Measurements from ENCODE around the gene OOSP3.
"Not testable (repeated sequence)": the region's sequence is repeated elsewhere in the genome, so short reads cannot be mapped to it uniquely, and the experiment has no call there.

Gene OOSP3

GRCh38 chr11:59887156-59887555, 8.6 kb downstream of the OOSP3 start:
- not testable (repeated sequence) for H3K4me1 ChIP-seq (ENCODE audit: insufficient read depth, low read length); H3K27me3 ChIP-seq (ENCODE audit: insufficient read depth, low read length); H3K4me3 ChIP-seq (ENCODE audit: low read length); H2AFZ ChIP-seq (ENCODE audit: low read depth, low read length); H3K36me3 ChIP-seq (ENCODE audit: insufficient read depth, low read length); H3K9me3 ChIP-seq (ENCODE audit: low read length)

- H3K4me3 ChIP-seq (ENCODE audit: low read length) = no peak overlapping the region
- no peaks in the 10 kb centered on the region for H3K27me3 ChIP-seq (ENCODE audit: insufficient read depth, low read length)
- no peak overlapping the region for H2AFZ ChIP-seq (ENCODE audit: low read depth, low read length)
- no peaks in the 10 kb centered on the region for H3K36me3 ChIP-seq (ENCODE audit: insufficient read depth, low read length)
- no peaks in the 10 kb centered on the region for H3K4me1 ChIP-seq (ENCODE audit: insufficient read depth, low read length)
- H3K9me3 ChIP-seq (ENCODE audit: low read length) = no peaks in the 10 kb centered on the region
Observed at GRCh38 chr11:59891781-59892181, 13.2 kb downstream of the OOSP3 start.

- Histone ChIP-seq H3K27me3 (ENCODE audit: insufficient read depth, low read length) (no peaks in the 10 kb centered on the region), H3K4me3 (ENCODE audit: low read length) (no peak overlapping the region), H2AFZ (ENCODE audit: low read depth, low read length) (no peak overlapping the region), H3K4me1 (ENCODE audit: insufficient read depth, low read length) (no peaks in the 10 kb centered on the region), H3K9me3 (ENCODE audit: low read length) (no peaks in the 10 kb centered on the region), H3K36me3 (ENCODE audit: insufficient read depth, low read length) (no peaks in the 10 kb centered on the region)
Observed at GRCh38 chr11:59894616-59895015, 16.0 kb downstream of the OOSP3 start.

GRCh38 chr11:59898046-59898445, 19.5 kb downstream of the OOSP3 start:
- Histone ChIP-seq H3K27me3 (ENCODE audit: insufficient read depth, low read length) (no peaks in the 10 kb centered on the region), H3K36me3 (ENCODE audit: insufficient read depth, low read length) (no peaks in the 10 kb centered on the region)

GRCh38 chr11:59898650-59899049, 20.1 kb downstream of the OOSP3 start:
- Histone ChIP-seq H3K36me3 (ENCODE audit: insufficient read depth, low read length) (no peaks in the 10 kb centered on the region), H3K9me3 (ENCODE audit: low read length) (no peaks in the 10 kb centered on the region), H3K4me1 (ENCODE audit: insufficient read depth, low read length) (no peaks in the 10 kb centered on the region), H2AFZ (ENCODE audit: low read depth, low read length) (no peak overlapping the region), H3K27me3 (ENCODE audit: insufficient read depth, low read length) (no peaks in the 10 kb centered on the region), H3K4me3 (ENCODE audit: low read length) (no peak overlapping the region)

More at GRCh38 chr11:59898046-59898445, 19.5 kb downstream of the OOSP3 start:
- no peak overlapping the region for H2AFZ ChIP-seq (ENCODE audit: low read depth, low read length)
- H3K4me3 ChIP-seq (ENCODE audit: low read length) = no peak overlapping the region
- no peaks in the 10 kb centered on the region for H3K4me1 ChIP-seq (ENCODE audit: insufficient read depth, low read length)
- no peaks in the 10 kb centered on the region for H3K9me3 ChIP-seq (ENCODE audit: low read length)

- no peaks in the 10 kb centered on the region for H3K9me3 ChIP-seq (ENCODE audit: low read length)
- no peak overlapping the region for H3K4me3 ChIP-seq (ENCODE audit: low read length)
- no peaks in the 10 kb centered on the region for H3K4me1 ChIP-seq (ENCODE audit: insufficient read depth, low read length)
- no peaks in the 10 kb centered on the region for H3K27me3 ChIP-seq (ENCODE audit: insufficient read depth, low read length)
- no peaks in the 10 kb centered on the region for H3K36me3 ChIP-seq (ENCODE audit: insufficient read depth, low read length)
- H2AFZ ChIP-seq (ENCODE audit: low read depth, low read length) = no peak overlapping the region
Observed at GRCh38 chr11:59899532-59899931, 20.9 kb downstream of the OOSP3 start.

GRCh38 chr11:59900366-59901126, 22.0 kb downstream of the OOSP3 start:
- Histone ChIP-seq H3K4me1 (ENCODE audit: insufficient read depth, low read length) (no peaks in the 10 kb centered on the region), H2AFZ (ENCODE audit: low read depth, low read length) (no peak overlapping the region), H3K4me3 (ENCODE audit: low read length) (no peak overlapping the region), H3K9me3 (ENCODE audit: low read length) (no peaks in the 10 kb centered on the region), H3K27me3 (ENCODE audit: insufficient read depth, low read length) (no peaks in the 10 kb centered on the region), H3K36me3 (ENCODE audit: insufficient read depth, low read length) (no peaks in the 10 kb centered on the region)

GRCh38 chr11:59901306-59901705, 22.7 kb downstream of the OOSP3 start:
- Histone ChIP-seq H2AFZ (ENCODE audit: low read depth, low read length) (no peak overlapping the region), H3K9me3 (ENCODE audit: low read length) (no peaks in the 10 kb centered on the region), H3K4me1 (ENCODE audit: insufficient read depth, low read length) (no peaks in the 10 kb centered on the region), H3K4me3 (ENCODE audit: low read length) (no peak overlapping the region), H3K36me3 (ENCODE audit: insufficient read depth, low read length) (no peaks in the 10 kb centered on the region), H3K27me3 (ENCODE audit: insufficient read depth, low read length) (no peaks in the 10 kb centered on the region)

- H3K36me3 ChIP-seq (ENCODE audit: insufficient read depth, low read length); H3K9me3 ChIP-seq (ENCODE audit: low read length); H3K4me3 ChIP-seq (ENCODE audit: low read length); H3K4me1 ChIP-seq (ENCODE audit: insufficient read depth, low read length); H3K27me3 ChIP-seq (ENCODE audit: insufficient read depth, low read length); H2AFZ ChIP-seq (ENCODE audit: low read depth, low read length): not testable (repeated sequence)
Observed at GRCh38 chr11:59903569-59903968, 25.0 kb downstream of the OOSP3 start.

- no peaks in the 10 kb centered on the region for H3K36me3 ChIP-seq (ENCODE audit: insufficient read depth, low read length)
- H3K9me3 ChIP-seq (ENCODE audit: low read length) = no peaks in the 10 kb centered on the region
- no peak overlapping the region for H2AFZ ChIP-seq (ENCODE audit: low read depth, low read length)
- H3K4me1 ChIP-seq (ENCODE audit: insufficient read depth, low read length) = no peaks in the 10 kb centered on the region
- no peak overlapping the region for H3K4me3 ChIP-seq (ENCODE audit: low read length)
- H3K27me3 ChIP-seq (ENCODE audit: insufficient read depth, low read length) = no peaks in the 10 kb centered on the region
Observed at GRCh38 chr11:59918480-59918879, 39.9 kb downstream of the OOSP3 start.

GRCh38 chr11:59918987-59919589, 40.5 kb downstream of the OOSP3 start:
- H3K36me3 ChIP-seq (ENCODE audit: insufficient read depth, low read length) = no peaks in the 10 kb centered on the region
- H2AFZ ChIP-seq (ENCODE audit: low read depth, low read length) = no peak overlapping the region
- no peak overlapping the region for H3K4me3 ChIP-seq (ENCODE audit: low read length)
- no peaks in the 10 kb centered on the region for H3K27me3 ChIP-seq (ENCODE audit: insufficient read depth, low read length)
- no peaks in the 10 kb centered on the region for H3K9me3 ChIP-seq (ENCODE audit: low read length)
- H3K4me1 ChIP-seq (ENCODE audit: insufficient read depth, low read length) = no peaks in the 10 kb centered on the region

GRCh38 chr11:59923813-59924212, 45.2 kb downstream of the OOSP3 start:
- H3K4me1 ChIP-seq (ENCODE audit: insufficient read depth, low read length) = no peaks in the 10 kb centered on the region
- no peaks in the 10 kb centered on the region for H3K27me3 ChIP-seq (ENCODE audit: insufficient read depth, low read length)
- no peak overlapping the region for H3K4me3 ChIP-seq (ENCODE audit: low read length)
- H3K36me3 ChIP-seq (ENCODE audit: insufficient read depth, low read length) = no peaks in the 10 kb centered on the region
- H2AFZ ChIP-seq (ENCODE audit: low read depth, low read length) = no peak overlapping the region
- H3K9me3 ChIP-seq (ENCODE audit: low read length) = no peaks in the 10 kb centered on the region

GRCh38 chr11:59931688-59932087, 53.1 kb downstream of the OOSP3 start:
- no peaks in the 10 kb centered on the region for H3K36me3 ChIP-seq (ENCODE audit: insufficient read depth, low read length)
- no peaks in the 10 kb centered on the region for H3K27me3 ChIP-seq (ENCODE audit: insufficient read depth, low read length)
- no peaks in the 10 kb centered on the region for H3K9me3 ChIP-seq (ENCODE audit: low read length)
- H3K4me3 ChIP-seq (ENCODE audit: low read length) = no peak overlapping the region
- no peak overlapping the region for H2AFZ ChIP-seq (ENCODE audit: low read depth, low read length)
- no peaks in the 10 kb centered on the region for H3K4me1 ChIP-seq (ENCODE audit: insufficient read depth, low read length)

- no peaks in the 10 kb centered on the region for H3K9me3 ChIP-seq (ENCODE audit: low read length)
- no peak within 1 kb of the TSS for H3K4me3 ChIP-seq (ENCODE audit: low read length)
- no peaks in the 10 kb centered on the region for H3K36me3 ChIP-seq (ENCODE audit: insufficient read depth, low read length)
- no peaks in the 10 kb centered on the region for H3K27me3 ChIP-seq (ENCODE audit: insufficient read depth, low read length)
- H3K4me1 ChIP-seq (ENCODE audit: insufficient read depth, low read length) = no peaks in the 10 kb centered on the region
- no peak within 1 kb of the TSS for H2AFZ ChIP-seq (ENCODE audit: low read depth, low read length)
Observed at GRCh38 chr11:59938132-59938531, 59.5 kb downstream of the OOSP3 start, which contains the start of gene OOSP1. OOSP1 (plus strand) TSS chr11:59938432; CDS start chr11:59938455, 23 bp downstream.
